NCI-H82 treated with DMSO at 0.1 percent for 48 hours (cell line): ENCODE measurements around the gene ANKHD1.
"Not testable (repeated sequence)": the region's sequence is repeated elsewhere in the genome, so short reads cannot be mapped to it uniquely, and the experiment has no call there.

Experiments used
- DNase-seq: peaks from one replicate; lab custom pipeline; 2025; ENCODE audit not compliant: unreplicated experiment; lab: John Stamatoyannopoulos, UW

The ANKHD1 gene

GRCh38 chr5:140558542-140558941 is 156.9 kb downstream of the ANKHD1 start:
- no peak for DNase-seq

- DNase-seq: no peak
Observed at GRCh38 chr5:140560227-140560626, 158.6 kb downstream of the ANKHD1 start.

GRCh38 chr5:140561753-140562523 is 160.3 kb downstream of the ANKHD1 start:
- no peak for DNase-seq

GRCh38 chr5:140563596-140563995 is 162.0 kb downstream of the ANKHD1 start:
- no peak for DNase-seq

GRCh38 chr5:140564196-140565023 is 162.8 kb downstream of the ANKHD1 start, which contains the start of the genes APBB3 and SLC35A4:
Gene APBB3 (minus strand): TSS chr5:140564598. CDS start chr5:140564245, 353 bp downstream.
Gene SLC35A4 (plus strand): TSS chr5:140564828. CDS start chr5:140567170, 2,342 bp downstream.
- DNase-seq: peak; percentile 85

GRCh38 chr5:140565024-140565779 is 163.6 kb downstream of the ANKHD1 start:
- no peak for DNase-seq

- no peak for DNase-seq
Observed at GRCh38 chr5:140565780-140566095, 164.1 kb downstream of the ANKHD1 start.

GRCh38 chr5:140566665-140567064 is 165.0 kb downstream of the ANKHD1 start:
- DNase-seq: no peak

GRCh38 chr5:140567136-140567818 is 165.6 kb downstream of the ANKHD1 start:
- DNase-seq: no peak

GRCh38 chr5:140567871-140568270 is 166.2 kb downstream of the ANKHD1 start:
- DNase-seq: no peak

GRCh38 chr5:140568443-140569063 is 166.9 kb downstream of the ANKHD1 start:
- no peak for DNase-seq

- DNase-seq: no peak
Observed at GRCh38 chr5:140569197-140569596, 167.6 kb downstream of the ANKHD1 start.

- no peak for DNase-seq
Observed at GRCh38 chr5:140570058-140570457, 168.4 kb downstream of the ANKHD1 start.

GRCh38 chr5:140570488-140570887 is 168.9 kb downstream of the ANKHD1 start:
- no peak for DNase-seq

GRCh38 chr5:140571105-140571504 is 169.5 kb downstream of the ANKHD1 start:
- no peak for DNase-seq

- no peak for DNase-seq
Observed at GRCh38 chr5:140573683-140574082, 172.1 kb downstream of the ANKHD1 start.

- no peak for DNase-seq
Observed at GRCh38 chr5:140574165-140574564, 172.5 kb downstream of the ANKHD1 start.

GRCh38 chr5:140575309-140575708 is 173.7 kb downstream of the ANKHD1 start:
- DNase-seq: no peak

GRCh38 chr5:140576776-140577201 is 175.2 kb downstream of the ANKHD1 start:
- no peak for DNase-seq

- not testable (repeated sequence) for DNase-seq
Observed at GRCh38 chr5:140579188-140579747, 177.6 kb downstream of the ANKHD1 start.
